GM19240 (cell line): ENCODE measurements around the gene NEDD4.
"Not testable (repeated sequence)": the region's sequence is repeated elsewhere in the genome, so short reads cannot be mapped to it uniquely, and the experiment has no call there.

Source experiments
- DNase-seq: peaks from one replicate; pipeline ENCODE4 v3.0.0; 2011; ENCODE audit warnings: low spot score; ENCODE audit not compliant: insufficient read length

The NEDD4 gene

DNA sequence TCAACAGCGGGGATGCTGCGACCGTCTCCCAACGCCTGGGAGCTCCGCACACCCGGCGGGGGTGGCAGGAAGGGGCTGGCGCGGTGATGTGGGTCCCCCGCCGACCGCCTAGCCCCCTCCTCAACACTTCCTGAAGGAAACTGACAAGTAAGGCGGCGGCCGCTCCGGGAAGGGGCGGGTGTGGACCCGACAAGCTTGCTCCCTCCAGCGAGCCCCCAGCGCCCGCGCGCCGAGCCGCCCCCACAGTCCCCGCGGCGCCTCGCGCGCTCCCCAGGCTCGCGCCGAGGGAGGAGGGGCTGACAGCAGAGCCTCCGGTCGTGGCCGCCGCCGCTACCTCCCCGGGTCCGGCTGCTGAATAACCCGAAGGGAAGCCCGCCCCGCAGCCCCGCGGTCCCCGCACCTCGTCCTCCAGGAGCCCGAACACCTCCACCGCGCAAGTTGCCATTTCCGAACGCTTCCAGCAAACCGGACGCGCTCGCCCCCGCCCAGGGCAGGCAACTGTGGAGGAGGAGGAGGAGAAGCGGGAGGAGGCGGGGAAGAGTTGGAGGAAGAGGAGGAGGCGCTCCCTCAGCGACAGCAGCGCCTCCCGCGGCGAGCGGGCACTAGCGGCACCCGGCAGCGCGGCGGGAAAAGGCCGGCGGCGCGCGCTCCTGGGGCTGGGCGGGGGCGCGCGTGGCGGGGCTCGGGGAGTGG, at the start of gene NEDD4:
NEDD4 (minus strand) TSS at position 502 of the 693 bp plus-strand sequence; CDS start at position 445, 57 bp downstream.
- peak; percentile 72 for DNase-seq

GRCh38 chr15:56042498-56042897, 49.1 kb upstream of the NEDD4 start:
- DNase-seq = no peak

- no peak for DNase-seq
These were observed 48.6 kb upstream of the NEDD4 start for GRCh38 chr15:56042031-56042430.

GRCh38 chr15:56040081-56041035, 46.9 kb upstream of the NEDD4 start:
- DNase-seq = no peak

DNA sequence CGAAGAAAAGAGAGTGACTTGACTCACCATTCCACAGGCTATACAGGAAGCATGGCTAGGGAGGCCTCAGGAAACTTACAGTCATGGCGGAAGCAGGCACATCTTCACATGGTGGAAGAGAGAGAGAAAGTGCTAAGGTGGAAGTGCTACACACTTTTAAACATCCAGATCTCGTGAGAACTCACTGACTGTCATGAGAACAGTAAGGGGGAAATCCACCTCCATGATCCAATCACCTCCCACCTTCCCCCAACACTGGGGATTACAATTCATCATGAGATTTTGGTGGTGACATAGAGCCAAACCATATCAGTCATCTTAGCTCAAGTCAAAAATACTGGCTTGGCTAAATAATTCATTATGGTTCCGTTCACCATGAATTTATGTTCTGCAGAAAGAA, 45.3 kb upstream of the NEDD4 start:
- no peak for DNase-seq

- no peak for DNase-seq
These were observed 44.6 kb upstream of the NEDD4 start for GRCh38 chr15:56038015-56038414.

DNA sequence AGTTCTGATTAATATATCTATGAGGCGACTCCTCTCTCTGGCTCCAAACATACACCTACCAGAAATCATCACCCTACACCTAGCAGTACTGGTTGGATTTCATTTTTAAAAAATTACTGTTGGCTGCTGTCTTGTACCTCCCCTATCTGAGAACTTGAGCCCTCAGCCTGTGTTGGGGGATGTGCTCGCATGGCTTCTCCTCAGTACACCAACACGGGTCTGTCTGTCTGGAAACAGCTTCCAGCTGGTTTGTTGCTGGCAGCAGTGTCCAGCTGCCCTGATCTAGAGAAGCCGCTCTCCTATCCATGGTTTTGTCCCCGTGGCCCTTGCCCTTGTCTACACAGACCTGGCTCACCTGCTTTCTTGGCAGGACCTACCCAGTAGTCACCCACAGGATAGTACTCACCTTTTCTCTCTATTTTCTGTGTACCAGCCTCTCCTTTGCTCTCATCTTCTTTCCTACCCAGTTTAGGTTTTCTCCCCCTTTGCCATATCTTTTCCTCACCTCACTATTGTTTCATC, 43.2 kb upstream of the NEDD4 start:
- no peak for DNase-seq

DNA sequence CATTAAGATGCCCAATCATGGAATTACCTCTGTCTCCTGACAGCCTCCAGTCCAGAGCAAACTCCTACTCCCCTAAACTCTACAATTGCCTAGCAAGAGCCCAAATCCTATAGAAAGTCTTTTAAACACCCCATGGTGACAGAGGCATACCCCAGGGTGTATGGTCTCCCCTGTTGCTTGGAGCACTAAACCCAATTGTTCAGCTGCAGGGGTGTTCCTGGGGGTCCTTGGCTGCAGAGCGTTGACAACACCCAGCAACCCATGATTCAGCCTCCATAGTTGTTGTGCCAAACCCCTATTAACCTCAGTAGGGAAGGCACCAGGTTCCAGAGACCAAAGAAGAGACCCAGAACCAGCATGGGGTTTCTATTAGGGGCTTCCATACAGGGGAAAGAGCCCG, 41.8 kb upstream of the NEDD4 start:
- no peak for DNase-seq

GRCh38 chr15:56034514-56034913, 41.1 kb upstream of the NEDD4 start:
- no peak for DNase-seq

DNA sequence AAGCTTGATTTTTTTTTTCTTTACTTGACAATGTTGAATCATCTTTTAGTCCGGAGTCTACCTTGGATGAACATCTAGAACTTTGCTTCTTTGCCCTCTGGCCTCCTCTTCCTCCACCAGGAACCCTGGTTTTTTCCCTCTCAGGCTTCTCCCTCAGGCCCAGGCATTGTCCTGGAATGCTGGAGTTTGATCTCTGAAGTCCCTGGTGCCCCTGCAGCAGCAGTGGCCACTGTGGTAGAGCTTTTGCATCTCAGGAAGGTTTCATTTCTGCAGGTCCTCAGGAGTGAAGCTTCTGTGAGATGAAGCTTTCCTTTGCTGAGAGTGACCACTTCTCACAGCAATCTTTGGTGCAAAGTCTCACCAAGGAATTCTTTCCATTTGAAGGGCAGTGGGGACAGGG, 39.0 kb upstream of the NEDD4 start:
- no peak for DNase-seq

- DNase-seq = no peak
These were observed 38.4 kb upstream of the NEDD4 start for GRCh38 chr15:56031836-56032235.

GRCh38 chr15:56031402-56031801, 38.0 kb upstream of the NEDD4 start:
- DNase-seq = no peak

GRCh38 chr15:56028430-56028829, 35.0 kb upstream of the NEDD4 start:
- DNase-seq = no peak

DNA sequence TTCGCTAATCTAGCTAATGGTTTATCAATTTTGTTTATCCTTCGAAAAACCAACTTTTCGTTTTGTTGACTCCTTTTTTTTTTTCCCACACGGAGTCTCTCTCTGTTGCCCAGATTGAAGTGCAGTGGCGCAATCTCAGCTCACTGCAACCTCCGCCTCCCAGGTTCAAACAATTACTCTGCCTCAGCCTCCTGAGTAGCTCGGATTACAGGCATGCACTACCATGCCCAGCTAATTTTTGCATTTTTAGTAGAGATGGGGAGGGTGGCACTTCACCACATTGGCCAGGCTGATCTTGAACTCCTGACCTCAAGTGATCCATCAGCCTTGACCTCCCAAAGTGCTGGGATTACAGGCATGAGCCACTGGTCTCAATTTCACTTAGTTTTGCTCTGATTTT, 29.7 kb upstream of the NEDD4 start:
- DNase-seq = not testable (repeated sequence)

- no peak for DNase-seq
These were observed 26.5 kb upstream of the NEDD4 start for GRCh38 chr15:56019819-56020486.

DNA sequence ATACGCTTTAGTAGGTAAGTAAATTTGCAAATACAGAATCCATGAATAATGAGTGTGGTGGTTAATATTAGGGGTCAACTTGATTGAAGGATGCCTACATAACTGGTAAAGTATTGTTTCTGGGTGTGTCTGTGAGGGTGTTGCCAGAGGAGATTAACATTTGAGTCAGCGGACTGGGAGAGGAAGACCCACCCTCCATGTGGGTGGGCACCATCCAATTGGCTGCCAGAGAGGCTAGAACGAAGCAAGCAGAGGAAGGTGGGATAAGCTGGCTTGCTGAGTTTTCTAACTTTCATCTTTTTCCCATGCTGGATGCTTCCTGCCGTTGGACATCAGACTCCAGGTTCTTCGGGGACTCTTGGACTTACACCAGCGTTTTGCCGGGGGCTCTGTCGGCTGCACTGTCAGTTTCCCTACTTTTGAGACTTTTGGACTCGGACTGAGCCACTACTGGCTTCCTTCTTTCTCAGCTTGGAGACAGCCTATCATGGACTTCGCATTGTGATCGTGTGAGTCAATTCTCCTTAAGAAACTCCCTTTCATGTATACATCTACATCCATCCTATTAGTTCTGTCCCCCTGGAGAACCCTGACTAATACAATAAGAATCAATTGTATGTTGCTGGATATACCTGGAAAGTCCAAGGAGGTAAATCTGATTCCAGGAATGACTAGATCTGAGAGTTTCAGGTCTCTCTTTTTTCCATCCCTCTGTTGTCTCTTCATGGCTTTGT, 25.8 kb upstream of the NEDD4 start:
- DNase-seq = no peak

- no peak for DNase-seq
These were observed 24.5 kb upstream of the NEDD4 start for GRCh38 chr15:56017920-56018319.

DNA sequence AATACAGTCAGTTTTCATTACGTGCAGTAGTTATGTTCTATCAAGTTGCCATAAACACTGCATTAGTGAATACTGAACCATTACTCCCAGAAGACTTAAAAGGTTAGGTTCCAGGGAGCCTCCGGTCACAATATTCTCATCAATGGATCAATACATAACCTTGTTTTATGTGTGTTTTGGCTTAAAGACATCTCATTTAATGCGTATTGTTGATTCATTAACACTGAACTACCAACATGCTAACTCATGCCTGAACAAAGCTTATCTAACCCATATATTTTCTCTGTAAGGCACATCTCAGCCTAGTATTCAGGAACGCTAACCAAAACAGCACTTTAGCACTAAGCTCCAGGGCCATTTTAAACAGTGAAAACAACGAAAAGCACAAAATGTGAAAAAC, 24.1 kb upstream of the NEDD4 start:
- DNase-seq = no peak

GRCh38 chr15:56016281-56016680, 22.9 kb upstream of the NEDD4 start:
- no peak for DNase-seq

- DNase-seq = no peak
These were observed 21.3 kb upstream of the NEDD4 start for GRCh38 chr15:56014677-56015076.

GRCh38 chr15:56007053-56007452, 13.6 kb upstream of the NEDD4 start:
- DNase-seq = not testable (repeated sequence)
